ENCODE measurements around the gene REM1.
"Not testable (repeated sequence)": the region's sequence is repeated elsewhere in the genome, so short reads cannot be mapped to it uniquely, and the experiment has no call there.

The REM1 gene

GRCh38 chr20:31474758-31475427 lies at the start of gene REM1, which contains the start of gene DEFB124:
REM1 (plus strand) TSS chr20:31475288; CDS start chr20:31476446, 1,158 bp downstream.
DEFB124 (minus strand) TSS chr20:31475127; CDS start chr20:31473013, 2,114 bp downstream.
- DNase-seq (ENCODE audit: low read depth, low spot score): no peak

- no peak for DNase-seq (ENCODE audit: low read depth, low spot score)
These were observed 49.3 kb upstream of the REM1 start for GRCh38 chr20:31425797-31426196.

- DNase-seq (ENCODE audit: low read depth, low spot score): not testable (repeated sequence)
These were observed 48.1 kb upstream of the REM1 start for GRCh38 chr20:31426891-31427551.

- not testable (repeated sequence) for DNase-seq (ENCODE audit: low read depth, low spot score)
These were observed 47.5 kb upstream of the REM1 start for GRCh38 chr20:31427576-31427975.

- no peak for DNase-seq (ENCODE audit: low read depth, low spot score)
These were observed 44.4 kb upstream of the REM1 start for GRCh38 chr20:31430568-31431115.

- DNase-seq (ENCODE audit: low read depth, low spot score): no peak
These were observed 35.0 kb upstream of the REM1 start, which contains the start of gene DEFB123 for GRCh38 chr20:31440012-31440659. DEFB123 (plus strand) TSS chr20:31440632; CDS start chr20:31440699, 67 bp downstream.

GRCh38 chr20:31446084-31446819 lies 28.8 kb upstream of the REM1 start:
- no peak for DNase-seq (ENCODE audit: low read depth, low spot score)

- no peak for DNase-seq (ENCODE audit: low read depth, low spot score)
These were observed 25.3 kb upstream of the REM1 start for GRCh38 chr20:31449511-31450414.

GRCh38 chr20:31452575-31452974 lies 22.5 kb upstream of the REM1 start:
- no peak for DNase-seq (ENCODE audit: low read depth, low spot score)

- DNase-seq (ENCODE audit: low read depth, low spot score): no peak
These were observed 20.7 kb upstream of the REM1 start for GRCh38 chr20:31454361-31454760.

- not testable (repeated sequence) for DNase-seq (ENCODE audit: low read depth, low spot score)
These were observed 4.1 kb upstream of the REM1 start for GRCh38 chr20:31470946-31471345.

- no peak for DNase-seq (ENCODE audit: low read depth, low spot score)
These were observed 2.4 kb upstream of the REM1 start for GRCh38 chr20:31472395-31473330.

GRCh38 chr20:31473331-31474096 lies 1.6 kb upstream of the REM1 start:
- DNase-seq (ENCODE audit: low read depth, low spot score): no peak

- no peak for DNase-seq (ENCODE audit: low read depth, low spot score)
These were observed 1.0 kb upstream of the REM1 start for GRCh38 chr20:31474097-31474436.

GRCh38 chr20:31475472-31476293 lies 595 bp downstream of the REM1 start:
- no peak for DNase-seq (ENCODE audit: low read depth, low spot score)

GRCh38 chr20:31476294-31476585 lies 1.2 kb downstream of the REM1 start:
- DNase-seq (ENCODE audit: low read depth, low spot score): no peak

- DNase-seq (ENCODE audit: low read depth, low spot score): no peak
These were observed 1.6 kb downstream of the REM1 start for GRCh38 chr20:31476643-31477215.

GRCh38 chr20:31484001-31484400 lies 8.9 kb downstream of the REM1 start:
- peak; percentile 24 for DNase-seq (ENCODE audit: low read depth, low spot score)

Data from astrocyte of the hippocampus (primary cell).